GM23338 (cell line): ENCODE results near the gene UMODL1. TPM values are rescaled to one million over a fixed set of nuclear protein-coding genes. Genes with fewer than 3 reads are reported as not detected.

ENCODE experiments used
- ATAC-seq: fragments of 200-7000 bp; cut with Tn5 transposase; 3 replicates; pipeline ENCODE4 v1.9.1; 2020
- DNase-seq: peaks from one replicate; pipeline ENCODE4 v3.0.0-alpha.2; 2015; ENCODE audit warnings: low spot score
- H2AFZ ChIP-seq: fragments of 200-600 bp; sonication (generic); 2 replicates; pipeline ENCODE4 v1.8.0; 2016; ENCODE audit warnings: antibody characterized with exemption, mild to moderate bottlenecking, moderate library complexity
- H3F3A ChIP-seq: fragments of 200-600 bp; sonication (generic); replicated peaks from 2 replicates; pipeline ENCODE4 v1.8.0; 2017; ENCODE audit warnings: antibody characterized with exemption, mixed run types, low read depth
- H3K27ac ChIP-seq: fragments of 200-600 bp; sonication (generic); 2 replicates; pipeline ENCODE4 v1.6.1; 2016; ENCODE audit warnings: low read depth
- H3K27me3 ChIP-seq: fragments of 200-600 bp; sonication (generic); 2 replicates; pipeline ENCODE4 v1.8.0; 2016; ENCODE audit warnings: mild to moderate bottlenecking, mixed run types, moderate library complexity; ENCODE audit not compliant: insufficient read depth
- H3K36me3 ChIP-seq: fragments of 200-600 bp; sonication (generic); 2 replicates; pipeline ENCODE4 v1.8.0; 2016; ENCODE audit warnings: mild to moderate bottlenecking; ENCODE audit not compliant: insufficient read depth
- H3K4me1 ChIP-seq: fragments of 200-600 bp; sonication (generic); 2 replicates; pipeline ENCODE4 v1.8.0; 2016; ENCODE audit warnings: mild to moderate bottlenecking, moderate library complexity; ENCODE audit not compliant: insufficient read depth
- H3K4me2 ChIP-seq: fragments of 200-600 bp; sonication (generic); 2 replicates; pipeline ENCODE4 v1.7.1; 2017; ENCODE audit warnings: mixed run types
- H3K4me3 ChIP-seq: fragments of 200-600 bp; sonication (generic); 2 replicates; pipeline ENCODE4 v1.6.1; 2016; ENCODE audit warnings: mixed run types
- H3K79me2 ChIP-seq: fragments of 200-600 bp; sonication (generic); replicated peaks from 2 replicates; pipeline ENCODE4 v1.8.0; 2017; ENCODE audit warnings: mild to moderate bottlenecking; ENCODE audit not compliant: insufficient read depth
- H3K9me2 ChIP-seq: fragments of 200-600 bp; sonication (generic); 2 replicates; pipeline ENCODE4 v1.8.0; 2017; ENCODE audit not compliant: insufficient read depth
- H4K20me1 ChIP-seq: fragments of 200-600 bp; sonication (generic); replicated peaks from 2 replicates; pipeline ENCODE4 v1.8.0; 2017; ENCODE audit warnings: mild to moderate bottlenecking; ENCODE audit not compliant: insufficient read depth
- H3K27ac Mint-ChIP-seq: 2 replicates; pipeline ENCODE4 v1.8.0; 2020; ENCODE audit warnings: inconsistent platforms, mild to moderate bottlenecking, moderate library complexity, mixed read lengths
- H3K27me3 Mint-ChIP-seq: 3 replicates; pipeline ENCODE4 v1.8.0; 2022; ENCODE audit warnings: low read depth, mild to moderate bottlenecking, moderate library complexity, mixed read lengths, inconsistent platforms; ENCODE audit not compliant: insufficient read depth, poor library complexity
- H3K36me3 Mint-ChIP-seq: 3 replicates; pipeline ENCODE4 v1.8.0; 2021; ENCODE audit warnings: low read depth, mild to moderate bottlenecking, inconsistent platforms, moderate library complexity, mixed read lengths
- H3K4me1 Mint-ChIP-seq: 3 replicates; pipeline ENCODE4 v1.8.0; 2020; ENCODE audit warnings: mild to moderate bottlenecking, inconsistent platforms, mixed read lengths
- H3K4me3 Mint-ChIP-seq: 3 replicates; pipeline ENCODE4 v1.8.0; 2021; ENCODE audit warnings: moderate library complexity, mild to moderate bottlenecking, inconsistent platforms, mixed read lengths
- H3K9me3 Mint-ChIP-seq: 3 replicates; pipeline ENCODE4 v1.8.0; 2020; ENCODE audit warnings: moderate library complexity, mild to moderate bottlenecking, inconsistent platforms, mixed read lengths
- CREB1 ChIP-seq: fragments of 250-450 bp; sonication (Bioruptor Pico); IDR thresholded peaks from 2 replicates; pipeline ENCODE4 v1.5.0; 2020; ENCODE audit warnings: low read depth, mild to moderate bottlenecking, moderate library complexity
- CTCF ChIP-seq, 2 experiments: fragments of 200-600 bp in 1 of 2; sonication (generic) in 1 of 2; conservative IDR thresholded peaks; 2 replicates each; pipeline versions ENCODE4 v1.5.1 to v1.6.1; 2016 to 2017; ENCODE audit warnings: antibody characterized with exemption in 2 of 2, low read depth in 2 of 2, mild to moderate bottlenecking in 2 of 2, moderate library complexity in 1 of 2
- ETS1 ChIP-seq: IDR thresholded peaks from 2 replicates; pipeline ENCODE4 v1.6.1; 2016; ENCODE audit warnings: antibody characterized with exemption
- EZH2 ChIP-seq: fragments of 200-600 bp; sonication (generic); IDR thresholded peaks from one replicate; pipeline ENCODE4 v1.8.0; 2017; ENCODE audit warnings: antibody characterized with exemption, mild to moderate bottlenecking, low read depth; ENCODE audit not compliant: unreplicated experiment
- EZH2phosphoT487 ChIP-seq: fragments of 200-600 bp; sonication (generic); IDR thresholded peaks from one replicate; pipeline ENCODE4 v1.8.1; 2018; ENCODE audit warnings: antibody characterized with exemption; ENCODE audit not compliant: unreplicated experiment
- JUNB ChIP-seq: IDR thresholded peaks from one replicate; pipeline ENCODE4 v1.6.1; 2016; ENCODE audit warnings: antibody characterized with exemption; ENCODE audit not compliant: unreplicated experiment
- NANOG ChIP-seq: IDR thresholded peaks from 2 replicates; pipeline ENCODE4 v1.6.1; 2016; ENCODE audit warnings: antibody characterized with exemption, borderline replicate concordance
- POLR2AphosphoS5 ChIP-seq: IDR thresholded peaks from 2 replicates; pipeline ENCODE4 v1.6.1; 2016; ENCODE audit warnings: antibody characterized with exemption, low read depth
- REST ChIP-seq: IDR thresholded peaks from one replicate; pipeline ENCODE4 v1.6.1; 2018; ENCODE audit warnings: antibody characterized with exemption; ENCODE audit not compliant: unreplicated experiment
- STAT1 ChIP-seq: IDR thresholded peaks from one replicate; pipeline ENCODE4 v1.6.1; 2016; ENCODE audit warnings: antibody characterized with exemption; ENCODE audit not compliant: unreplicated experiment
- ZNF114 ChIP-seq: fragments of 250-450 bp; sonication (Bioruptor Pico); IDR thresholded peaks from 2 replicates; pipeline ENCODE4 v1.5.0; 2020; ENCODE audit warnings: mild to moderate bottlenecking, moderate library complexity
- ZNF331 ChIP-seq: fragments of 250-450 bp; sonication (Bioruptor Pico); IDR thresholded peaks from 2 replicates; pipeline ENCODE4 v1.5.0; 2020; ENCODE audit warnings: low read depth, mild to moderate bottlenecking, moderate library complexity
- ZNF462 ChIP-seq: fragments of 250-450 bp; sonication (Bioruptor Pico); IDR thresholded peaks from 2 replicates; pipeline ENCODE4 v1.5.0; 2020; ENCODE audit warnings: mild to moderate bottlenecking, moderate library complexity
- polyA plus RNA-seq: library from polyadenylated mRNA; unstranded; fragments of >200 nt; fragmentation: Nextera tagmentation; extraction: Ambion mirVana; gene quantifications from 2 replicates; pipeline ENCODE4 v1.2.1, GENCODE V29; 2016
- total RNA-seq: library from RNA; depleted of rRNA; stranded (reverse); fragments of >200 nt; shearing (Covaris generic); gene quantifications from 2 replicates; pipeline ENCODE4 v1.2.3, GENCODE V29; 2014

The UMODL1 gene
- total and polyA plus RNA-seq, 2 experiments from 2014 or later, result not detected

- Mint-ChIP-seq H3K27ac (no peak overlapping the region), H3K27me3 (peaks cover 13% of the 10 kb centered on the region), H3K4me1 (0 out of 3 replicates have a peak, but pooled peaks cover 2% of the 10 kb centered on the region), H3K9me3 (peaks cover 3% of the 10 kb centered on the region), H3K36me3 (no peaks in the 10 kb centered on the region), H3K4me3 (no peak overlapping the region)
- Histone ChIP-seq H4K20me1 (no peaks in the 10 kb centered on the region), H3K36me3 (no peaks in the 10 kb centered on the region), H3K9me2 (no peaks in the 10 kb centered on the region), H3K27me3 (no peaks in the 10 kb centered on the region), H2AFZ (no peak overlapping the region; the same call in 1 of the 2 replicates), H3K4me3 (no peak overlapping the region), H3K27ac (no peak overlapping the region), H3K4me1 (no peaks in the 10 kb centered on the region), H3K79me2 (no peaks in the 10 kb centered on the region), H3K4me2 (no peak overlapping the region), H3F3A (no peaks in the 10 kb centered on the region)
- DNase-seq (no peak), ATAC-seq (no peak)
- TF ChIP-seq ZNF114, result no peak
- no peak for TF ChIP-seq CREB1 (CRISPR knock-in tag)
- TF ChIP-seq JUNB, result no peak
- no peak for TF ChIP-seq POLR2AphosphoS5
- TF ChIP-seq EZH2, result no peak
- TF ChIP-seq ETS1, result no peak
- no peak for TF ChIP-seq CTCF (conservative IDR thresholded peaks at IDR 0.05; ENCODE audit: low read depth in 2 of 2)
- no peak for TF ChIP-seq EZH2phosphoT487
- TF ChIP-seq ZNF331 (CRISPR knock-in tag), result no peak
- no peak for TF ChIP-seq NANOG
- TF ChIP-seq ZNF462 (CRISPR knock-in tag), result no peak
- TF ChIP-seq STAT1, result no peak
- TF ChIP-seq REST, result no peak
Measured at GRCh38 chr21:42042651-42043050, 28.5 kb upstream of the UMODL1 start.
